K562 (cell line): Measurements from ENCODE around the gene LIF. TPM values are rescaled to one million over a fixed set of nuclear protein-coding genes. Genes with fewer than 3 reads are reported as not detected.

Experiments
- ATAC-seq: fragments of 200-7000 bp; cut with Tn5 transposase; 3 replicates; pipeline ENCODE4 v1.9.1; 2020; ENCODE audit warnings: moderate library complexity
- BruUV-seq: library from RNA; stranded (reverse); fragments of 400-500 nt; replicated peaks from 2 replicates; lab custom pipeline; 2021; lab: Mats Ljungman, UMichigan
- CTCF ChIA-PET: fragments of 300-600 bp; formaldehyde crosslinking; extraction: SDS; loops from one replicate; lab custom pipeline; 2021; ENCODE audit warnings: low intra/inter-chr PET ratio; lab: Yijun Ruan, JAX
- POLR2A ChIA-PET: fragments of 300-600, 350-650 bp; sonication (Branson Sonifier 250); formaldehyde crosslinking; extraction: SDS; loops from one replicate; lab custom pipeline; 2021; ENCODE audit warnings: antibody characterized with exemption, inconsistent platforms; lab: Yijun Ruan, JAX
- DNase-seq, 4 experiments: peaks; one replicate each; pipeline versions ENCODE4 v3.0.0 to v3.0.0-alpha.2; 2011 to 2018; ENCODE audit warnings: low spot score in 3 of 4, mixed read lengths in 3 of 4; ENCODE audit errors: extremely low read depth in 1 of 4
- FAIRE-seq: peaks from 2 replicates; lab custom pipeline; 2011; peaks lifted over from hg19 to GRCh38; lab: Jason Lieb, UNC
- H2AFZ ChIP-seq: 2 replicates; pipeline ENCODE4 v1.6.0; 2011; ENCODE audit warnings: low read depth, low read length, control low read depth, inconsistent platforms
- H3K27ac ChIP-seq: fragments of 200-600 bp; 3 replicates; pipeline ENCODE4 v1.8.0; 2011; ENCODE audit warnings: low read depth, mild to moderate bottlenecking, control low read depth, inconsistent platforms, low read length, moderate library complexity, mixed read lengths; ENCODE audit errors: extremely low read depth
- H3K27me3 ChIP-seq, 2 experiments: fragments of 300-600 bp in 1 of 2; 2 replicates in 1 of 2; 3 replicates in 1 of 2; pipeline versions ENCODE4 v1.6.0 to v1.8.0; 2011; ENCODE audit warnings: inconsistent platforms in 2 of 2, low read length in 2 of 2, mild to moderate bottlenecking in 1 of 2, mixed read lengths in 1 of 2, moderate library complexity in 1 of 2; ENCODE audit not compliant: control insufficient read depth in 2 of 2, insufficient read depth in 2 of 2
- H3K36me3 ChIP-seq: fragments of 300-600 bp; 3 replicates; pipeline ENCODE4 v1.8.0; 2011; ENCODE audit warnings: mild to moderate bottlenecking, low read length, inconsistent platforms; ENCODE audit not compliant: control insufficient read depth, insufficient read depth
- H3K4me1 ChIP-seq, 2 experiments: fragments of 200-600 bp in 1 of 2; replicated peaks in 1 of 2; 2 replicates in 1 of 2; 3 replicates in 1 of 2; pipeline versions ENCODE4 v1.5.1 to v1.8.0; 2011; ENCODE audit warnings: inconsistent platforms in 2 of 2, low read length in 2 of 2, mild to moderate bottlenecking in 1 of 2, mixed read lengths in 1 of 2, moderate library complexity in 1 of 2; ENCODE audit not compliant: control insufficient read depth in 2 of 2, insufficient read depth in 2 of 2
- H3K4me2 ChIP-seq: 2 replicates; pipeline ENCODE4 v1.6.1; 2011; ENCODE audit warnings: low read length, control low read depth, inconsistent platforms, mixed read lengths; ENCODE audit not compliant: insufficient read depth
- H3K4me3 ChIP-seq: fragments of 200-600 bp; sonication (generic), shearing (Covaris generic); 2 replicates; pipeline ENCODE4 v1.5.1; 2016; ENCODE audit warnings: control low read depth, inconsistent platforms
- H3K79me2 ChIP-seq: fragments of 200-600 bp; 3 replicates; pipeline ENCODE4 v1.8.0; 2011; ENCODE audit warnings: low read length, inconsistent platforms; ENCODE audit not compliant: control insufficient read depth, insufficient read depth
- H3K9ac ChIP-seq, 2 experiments: 2 replicates each; pipeline versions ENCODE4 v1.6.0 to v1.6.1; 2011; ENCODE audit warnings: low read depth in 2 of 2, low read length in 2 of 2, control low read depth in 1 of 2, inconsistent platforms in 1 of 2, mild to moderate bottlenecking in 1 of 2, mixed read lengths in 1 of 2; ENCODE audit not compliant: insufficient read depth in 1 of 2
- H3K9me1 ChIP-seq: one replicate; pipeline ENCODE4 v1.6.0; 2011; ENCODE audit warnings: inconsistent platforms, mild to moderate bottlenecking, low read length, moderate library complexity; ENCODE audit not compliant: control insufficient read depth, insufficient read depth
- H3K9me3 ChIP-seq: replicated peaks from 2 replicates; pipeline ENCODE4 v1.5.1; 2011; ENCODE audit warnings: low read depth, low read length, inconsistent platforms; ENCODE audit not compliant: control insufficient read depth, insufficient read depth
- H4K20me1 ChIP-seq: replicated peaks from 2 replicates; pipeline ENCODE4 v1.6.1; 2011; ENCODE audit warnings: low read length, inconsistent platforms, mixed read lengths; ENCODE audit not compliant: control insufficient read depth, insufficient read depth
- HCFC1 ChIP-seq: IDR thresholded peaks from 2 replicates; pipeline ENCODE4 v1.6.1; 2012; ENCODE audit warnings: low read depth, low read length, improper control_type of control experiment
- MYNN ChIP-seq, 2 experiments: sonication (generic); formaldehyde crosslinking in 1 of 2; IDR thresholded peaks; 2 replicates each; pipeline versions ENCODE4 v1.5.0 to v1.6.1; 2016 to 2020; ENCODE audit warnings: antibody characterized with exemption in 1 of 2, missing genetic modification reagents in 1 of 2
- NFRKB ChIP-seq: fragments of 450-650 bp; IDR thresholded peaks from 2 replicates; pipeline ENCODE4 v1.6.1; 2016; ENCODE audit warnings: low read depth
- NONO ChIP-seq, 2 experiments: fragments of 200-400 bp in 1 of 2; fragments of 450-650 bp in 1 of 2; formaldehyde crosslinking in 1 of 2; IDR thresholded peaks; 2 replicates each; pipeline ENCODE4 v1.6.1; 2017; ENCODE audit warnings: low read depth in 2 of 2, mild to moderate bottlenecking in 2 of 2, moderate library complexity in 2 of 2, low read length in 1 of 2
- PKNOX1 ChIP-seq: fragments of 450-650 bp; IDR thresholded peaks from 2 replicates; pipeline ENCODE4 v1.6.1; 2016
- PRDM10 ChIP-seq: fragments of 450-650 bp; IDR thresholded peaks from 2 replicates; pipeline ENCODE4 v1.6.1; 2018; ENCODE audit not compliant: partially characterized antibody
- SAFB2 ChIP-seq: fragments of 200-400 bp; formaldehyde crosslinking; IDR thresholded peaks from 2 replicates; pipeline ENCODE4 v1.6.1; 2018; ENCODE audit warnings: borderline replicate concordance, low read length, low read depth, moderate library complexity; ENCODE audit not compliant: severe bottlenecking
- SMARCB1 ChIP-seq: IDR thresholded peaks from 2 replicates; pipeline ENCODE4 v1.6.1; 2011; ENCODE audit warnings: improper control_type of control experiment, low read depth; ENCODE audit not compliant: insufficient read length
- WGBS: fragments of 100-300 bp; shearing (Covaris generic); methylation state at CpG from one replicate; pipeline ENCODE4 v1.1.6; 2016; ENCODE audit warnings: low coverage, mixed read lengths; ENCODE audit not compliant: insufficient coverage; ENCODE audit errors: missing lambda C conversion rate; 5-methylcytosine and 5-hydroxymethylcytosine counted together
- in situ Hi-C: fragments of 300-500 bp; cut with MboI; formaldehyde crosslinking; loops from 4 replicates; pipeline ENCODE4 v1.15.0; 2018; ENCODE audit warnings: inconsistent platforms, mixed read lengths
- intact Hi-C: fragments of 100-400 bp; cut with micrococcal nuclease; formaldehyde crosslinking; loops from 2 replicates; pipeline ENCODE4 v1.14.2; 2022
- polyA plus RNA-seq, 8 experiments: library from polyadenylated mRNA; depleted of rRNA in 4 of 8; stranded (reverse) in 5 of 8; unstranded in 3 of 8; fragments of >200 nt; fragmentation: Nextera tagmentation in 2 of 8; fragmentation: Illumina TruSeq in 1 of 8; extraction: Ambion mirVana in 2 of 8; extraction: Trizol in 1 of 8; gene quantifications; 2 replicates each; pipeline versions ENCODE4 v1.2.1 to v1.2.3, GENCODE V29; 2011 to 2014; ENCODE audit warnings: inconsistent platforms in 1 of 8, missing spikeins in 1 of 8
- total RNA-seq, 7 experiments: library from RNA; depleted of rRNA in 6 of 7; stranded (reverse); fragments of >200 nt in 6 of 7; fragmentation: Illumina TruSeq in 2 of 7; extraction: Trizol in 2 of 7; gene quantifications; 2 replicates each; pipeline versions ENCODE4 v1.2.1 to v1.2.3, GENCODE V29; 2011 to 2021; ENCODE audit warnings: low replicate concordance in 1 of 7

LIF gene
- total and polyA plus RNA-seq, 9 of the 15 experiments (the other 6 are each of a cell fraction or from before 2014, with no cell fraction given) = 0.05 to 0.39 (median 0.18) TPM; not detected in 3

- no TSS peak for BruUV-seq
- no peaks in the 10 kb centered on the region for H3K27me3 ChIP-seq
- in situ Hi-C loops = no loop called here
- ATAC-seq = no peak
- H3K9ac ChIP-seq = no peak overlapping the region
- no peak for TF ChIP-seq SAFB2
- TF ChIP-seq NFRKB = no peak
- no peak for TF ChIP-seq MYNN (IDR thresholded peaks at IDR 0.05)
- no peak for TF ChIP-seq MYNN (CRISPR knock-in tag; IDR thresholded peaks at IDR 0.05)
- no peak for TF ChIP-seq HCFC1
- no peak for TF ChIP-seq SMARCB1
- TF ChIP-seq NONO (IDR thresholded peaks at IDR 0.05; ENCODE audit: low read depth in 2 of 2, low read length in 1 of 2) = no peak
- TF ChIP-seq PKNOX1 = no peak
- no peak for TF ChIP-seq PRDM10
- peaks cover 2 to 8% of the 10 kb centered on the region in 2 experiments; a peak in 1 of 5 replicates for H3K4me1 ChIP-seq
- H3K36me3 ChIP-seq = peaks cover 16% of the 10 kb centered on the region; the same call in 1 of the 3 replicates
- H3K9me1 ChIP-seq = no peaks in the 10 kb centered on the region
- no peak for FAIRE-seq
- POLR2A ChIA-PET = interaction anchor here (0.6 to 1.2 kb wide), 4 partner anchors 15 to 35 kb away, joined by 3 to 5 read pairs (median 4); no protein-coding TSS in a partner anchor
- H3K79me2 ChIP-seq = no peaks in the 10 kb centered on the region
- no peak overlapping the region for H3K27ac ChIP-seq
- DNase-seq = no peak
- no peak overlapping the region for H2AFZ ChIP-seq
- 64% methylated on average over 7 of the region's 7 CpGs for WGBS
- CTCF ChIA-PET = no interaction called here
- no peak overlapping the region for H3K4me2 ChIP-seq
- no peaks in the 10 kb centered on the region for H3K9me3 ChIP-seq
- intact Hi-C loops = no loop called here
- H4K20me1 ChIP-seq = peaks cover 2% of the 10 kb centered on the region; the same call in 1 of the 2 replicates
- no peak overlapping the region for H3K4me3 ChIP-seq
Measured at GRCh38 chr22:30295576-30295975, 49.0 kb upstream of the LIF start.
